ENCODE results near the gene TLCD3A. TPM values are rescaled to one million over a fixed set of nuclear protein-coding genes. Genes with fewer than 3 reads are reported as not detected.

Gene TLCD3A
- total RNA-seq, 2 donors from 2014 or later, result 7.3 to 15.9 TPM

GRCh38 chr17:733743-734142, 1.3 kb downstream of the TLCD3A start:
- Histone ChIP-seq H3K27ac (no peak overlapping the region), H3K4me3 (peak overlapping the region; percentile 81), H3K4me1 (ENCODE audit: control insufficient read depth in 1 of 2, low read depth in 2 of 2) (peaks cover 7 to 17% of the 10 kb centered on the region in 2 donors), H3K27me3 (replicated peaks; ENCODE audit: insufficient read depth) (no peaks in the 10 kb centered on the region), H3K36me3 (no peaks in the 10 kb centered on the region), H3K9me3 (no peaks in the 10 kb centered on the region)
- no peak for DNase-seq (ENCODE audit: low spot score)
- no peak for ATAC-seq (ENCODE audit: insufficient number of reproducible peaks, low FRiP score, low read depth)
- TF ChIP-seq CTCF (IDR thresholded peaks at IDR 0.05), result no peak

GRCh38 chr17:737561-738113, 5.2 kb downstream of the TLCD3A start:
- no peaks in the 10 kb centered on the region for H3K27me3 ChIP-seq (replicated peaks; ENCODE audit: insufficient read depth)
- DNase-seq (ENCODE audit: low spot score) (no peak), ATAC-seq (ENCODE audit: insufficient number of reproducible peaks, low FRiP score, low read depth) (no peak)
- peaks cover 7 to 9% of the 10 kb centered on the region in 2 donors for H3K4me1 ChIP-seq (ENCODE audit: control insufficient read depth in 1 of 2, low read depth in 2 of 2)
- peaks cover 11% of the 10 kb centered on the region for H3K36me3 ChIP-seq
- H3K27ac ChIP-seq, result no peak overlapping the region
- TF ChIP-seq CTCF (IDR thresholded peaks at IDR 0.05), result no peak
- H3K4me3 ChIP-seq, result no peak overlapping the region
- no peaks in the 10 kb centered on the region for H3K9me3 ChIP-seq

- Histone ChIP-seq H3K4me1 (ENCODE audit: control insufficient read depth in 1 of 2, low read depth in 2 of 2) (no peaks in the 10 kb centered on the region), H3K9me3 (no peaks in the 10 kb centered on the region), H3K27ac (no peak overlapping the region), H3K36me3 (peaks cover 36% of the 10 kb centered on the region), H3K27me3 (replicated peaks; ENCODE audit: insufficient read depth) (no peaks in the 10 kb centered on the region), H3K4me3 (no peak overlapping the region)
- DNase-seq (ENCODE audit: low spot score) (no peak), ATAC-seq (ENCODE audit: insufficient number of reproducible peaks, low FRiP score, low read depth) (no peak)
- TF ChIP-seq CTCF (IDR thresholded peaks at IDR 0.05), result no peak
Measured at GRCh38 chr17:740240-741017, 8.0 kb downstream of the TLCD3A start.

- Histone ChIP-seq H3K36me3 (peaks cover 55% of the 10 kb centered on the region), H3K27me3 (replicated peaks; ENCODE audit: insufficient read depth) (no peaks in the 10 kb centered on the region), H3K4me3 (no peak overlapping the region), H3K4me1 (ENCODE audit: control insufficient read depth in 1 of 2, low read depth in 2 of 2) (no peaks in the 10 kb centered on the region), H3K27ac (no peak overlapping the region), H3K9me3 (no peaks in the 10 kb centered on the region)
- no peak for TF ChIP-seq CTCF (IDR thresholded peaks at IDR 0.05)
- ATAC-seq (ENCODE audit: insufficient number of reproducible peaks, low FRiP score, low read depth) (no peak), DNase-seq (ENCODE audit: low spot score) (no peak)
Measured at GRCh38 chr17:742147-742793, 9.9 kb downstream of the TLCD3A start.

GRCh38 chr17:743139-743538, 10.7 kb downstream of the TLCD3A start:
- Histone ChIP-seq H3K27me3 (replicated peaks; ENCODE audit: insufficient read depth) (no peaks in the 10 kb centered on the region), H3K4me1 (ENCODE audit: control insufficient read depth in 1 of 2, low read depth in 2 of 2) (no peaks in the 10 kb centered on the region), H3K27ac (no peak overlapping the region), H3K36me3 (peaks cover 57% of the 10 kb centered on the region), H3K9me3 (no peaks in the 10 kb centered on the region), H3K4me3 (no peak overlapping the region)
- TF ChIP-seq CTCF (IDR thresholded peaks at IDR 0.05), result no peak
- no peak for DNase-seq (ENCODE audit: low spot score)
- ATAC-seq (ENCODE audit: insufficient number of reproducible peaks, low FRiP score, low read depth), result no peak
